Tibial artery (tissue), 4 donors: ENCODE data around the gene FBXO42.

Experiments used
- DNase-seq, 2 donors: peaks; one replicate each; pipeline ENCODE4 v3.0.0-alpha.2; 2019
- H3K27ac ChIP-seq, 2 donors: fragments of 200-600 bp; sonication (generic) in 1 of 2; 1 replicate in 1 of 2; 2 replicates in 1 of 2; pipeline ENCODE4 v1.5.1; 2018 to 2019; ENCODE audit warnings: mild to moderate bottlenecking in 1 of 2
- H3K27me3 ChIP-seq, 2 donors: fragments of 200-600 bp; sonication (generic) in 1 of 2; one replicate each; pipeline versions ENCODE4 v1.5.1 to v1.6.0; 2016 to 2019
- H3K36me3 ChIP-seq, 3 donors: fragments of 200-600 bp; sonication (generic) in 2 of 3; one replicate each; pipeline ENCODE4 v1.5.1; 2016 to 2019; ENCODE audit warnings: mild to moderate bottlenecking in 2 of 3
- H3K4me1 ChIP-seq, 4 donors: fragments of 200-600 bp; sonication (generic) in 2 of 4; 1 replicate in 3 of 4; 2 replicates in 1 of 4; pipeline ENCODE4 v1.5.1; 2016 to 2019
- H3K4me3 ChIP-seq, 2 donors: fragments of 200-600 bp; sonication (generic) in 1 of 2; 1 replicate in 1 of 2; 2 replicates in 1 of 2; pipeline ENCODE4 v1.5.1; 2018 to 2019; ENCODE audit warnings: mild to moderate bottlenecking in 2 of 2
- H3K9me3 ChIP-seq, 3 donors: fragments of 200-600 bp; sonication (generic) in 1 of 3; one replicate each; pipeline ENCODE4 v1.5.1; 2016 to 2019
- intact Hi-C: fragments of 100-400 bp; cut with DNase I; formaldehyde crosslinking; loops from one replicate; pipeline ENCODE4 v1.15.0; 2023; ENCODE audit warnings: low total_unique reads
- TF ChIP-seq, protein P1 (sequence below), 2 experiments: fragments of 200-600 bp in 1 of 2; fragments of 450-650 bp in 1 of 2; IDR thresholded peaks; one replicate each; pipeline ENCODE4 v1.5.1; 2017 to 2019; ENCODE audit warnings: antibody characterized with exemption in 2 of 2, mild to moderate bottlenecking in 1 of 2, moderate library complexity in 1 of 2

Gene FBXO42

DNA sequence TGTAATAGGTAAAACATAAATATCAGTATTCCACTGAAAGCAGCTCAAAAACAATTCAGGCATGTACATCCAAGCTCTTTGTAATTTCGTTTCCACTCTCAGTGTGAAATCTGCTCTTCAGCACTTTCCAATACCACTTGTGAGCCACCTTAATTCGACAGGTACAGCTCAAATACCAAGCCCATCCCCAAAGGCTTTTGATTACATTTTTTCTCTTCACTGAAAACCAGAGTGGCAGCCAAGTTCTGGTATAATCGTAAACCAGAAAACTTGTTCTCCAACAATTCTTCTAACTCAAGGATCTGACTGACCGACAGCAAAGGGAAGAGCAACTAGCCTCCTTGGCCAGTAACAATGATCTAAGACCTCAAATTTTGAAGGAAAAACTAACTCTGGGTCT is 36.8 kb downstream of the FBXO42 start:
- Histone ChIP-seq H3K27ac (no peak overlapping the region), H3K4me1 (peaks cover 0 to 70% (median 36%) of the 10 kb centered on the region in 4 donors), H3K4me3 (no peak overlapping the region), H3K27me3 (no peaks in the 10 kb centered on the region), H3K36me3 (peaks cover 30 to 45% (median 44%) of the 10 kb centered on the region in 3 donors), H3K9me3 (no peaks in the 10 kb centered on the region)
- intact Hi-C loops, result no loop called here
- TF ChIP-seq, protein P1, sequence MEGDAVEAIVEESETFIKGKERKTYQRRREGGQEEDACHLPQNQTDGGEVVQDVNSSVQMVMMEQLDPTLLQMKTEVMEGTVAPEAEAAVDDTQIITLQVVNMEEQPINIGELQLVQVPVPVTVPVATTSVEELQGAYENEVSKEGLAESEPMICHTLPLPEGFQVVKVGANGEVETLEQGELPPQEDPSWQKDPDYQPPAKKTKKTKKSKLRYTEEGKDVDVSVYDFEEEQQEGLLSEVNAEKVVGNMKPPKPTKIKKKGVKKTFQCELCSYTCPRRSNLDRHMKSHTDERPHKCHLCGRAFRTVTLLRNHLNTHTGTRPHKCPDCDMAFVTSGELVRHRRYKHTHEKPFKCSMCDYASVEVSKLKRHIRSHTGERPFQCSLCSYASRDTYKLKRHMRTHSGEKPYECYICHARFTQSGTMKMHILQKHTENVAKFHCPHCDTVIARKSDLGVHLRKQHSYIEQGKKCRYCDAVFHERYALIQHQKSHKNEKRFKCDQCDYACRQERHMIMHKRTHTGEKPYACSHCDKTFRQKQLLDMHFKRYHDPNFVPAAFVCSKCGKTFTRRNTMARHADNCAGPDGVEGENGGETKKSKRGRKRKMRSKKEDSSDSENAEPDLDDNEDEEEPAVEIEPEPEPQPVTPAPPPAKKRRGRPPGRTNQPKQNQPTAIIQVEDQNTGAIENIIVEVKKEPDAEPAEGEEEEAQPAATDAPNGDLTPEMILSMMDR (IDR thresholded peaks at IDR 0.05), result no peak
- DNase-seq, result no peak

DNA sequence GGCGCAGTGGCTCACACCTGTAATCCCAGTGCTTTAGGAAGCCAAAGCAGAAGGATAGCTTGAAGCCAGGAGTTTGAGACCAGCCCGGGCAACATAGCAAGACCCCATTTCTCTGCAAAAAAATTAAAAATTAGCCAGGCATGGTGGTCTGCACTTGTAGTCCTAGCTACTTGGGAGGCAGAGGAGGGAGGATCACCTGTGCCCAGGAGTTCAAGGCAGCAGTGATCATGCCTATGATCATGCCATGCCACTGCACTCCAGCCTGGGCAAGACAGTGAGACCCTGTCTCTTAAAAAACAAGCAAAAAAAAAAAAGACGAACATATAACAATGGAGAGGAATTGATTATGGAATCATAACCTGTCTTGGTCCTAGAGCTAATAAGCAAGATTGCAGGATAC is 45.1 kb downstream of the FBXO42 start:
- intact Hi-C loops, result no loop called here
- Histone ChIP-seq H3K4me3 (no peak overlapping the region), H3K4me1 (peaks cover 0 to 16% (median 2%) of the 10 kb centered on the region in 4 donors), H3K27ac (no peak overlapping the region), H3K27me3 (no peaks in the 10 kb centered on the region), H3K9me3 (no peaks in the 10 kb centered on the region), H3K36me3 (peaks cover 82 to 91% (median 88%) of the 10 kb centered on the region in 3 donors)
- TF ChIP-seq, protein P1 (IDR thresholded peaks at IDR 0.05), result no peak
- DNase-seq, result no peak

DNA sequence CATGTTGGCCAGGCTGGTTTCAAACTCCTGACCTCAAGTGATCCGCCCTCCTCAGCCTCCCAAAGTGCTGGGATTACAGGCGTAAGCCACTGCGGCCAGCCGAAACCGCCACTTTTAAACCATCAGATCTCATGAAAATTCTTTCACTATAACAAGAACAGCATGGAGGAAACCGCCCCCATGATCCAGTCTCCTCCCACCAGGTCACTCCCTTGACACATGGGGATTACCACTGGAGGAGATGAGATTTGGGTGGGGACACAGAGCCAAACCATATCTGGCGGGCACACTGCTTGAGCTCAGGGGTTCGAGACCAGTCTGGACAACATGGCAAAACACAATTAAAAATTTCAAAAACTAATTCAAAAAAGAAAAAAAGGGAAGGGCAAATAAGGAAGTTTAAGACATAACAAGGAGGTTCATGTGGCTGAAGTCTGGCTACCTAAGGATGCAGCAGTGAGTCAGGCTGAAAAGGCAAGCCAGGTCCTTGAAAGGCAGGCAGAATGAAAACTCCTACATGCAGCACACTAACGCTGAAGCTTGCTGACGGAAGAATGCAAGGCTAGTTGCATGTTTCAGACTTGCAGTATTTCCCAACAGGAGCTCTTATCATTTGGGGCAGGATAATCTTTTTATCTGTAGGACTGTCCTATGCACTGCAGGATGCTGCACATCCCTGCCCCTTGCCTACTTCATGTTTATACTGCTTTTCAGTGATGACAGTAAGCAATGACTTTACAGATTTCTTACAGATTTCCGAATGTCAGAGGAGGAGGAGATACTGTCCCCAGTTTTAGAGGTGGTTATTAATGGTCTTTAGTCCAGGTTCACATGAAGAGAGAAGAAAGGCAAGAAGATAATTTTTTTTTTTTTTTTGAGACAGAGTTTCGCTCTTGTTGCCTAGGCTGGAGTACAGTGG is 49.3 kb downstream of the FBXO42 start:
- no peaks in the 10 kb centered on the region for H3K27me3 ChIP-seq
- intact Hi-C loops, result no loop called here
- TF ChIP-seq, protein P1 (IDR thresholded peaks at IDR 0.05), result no peak
- H3K9me3 ChIP-seq, result no peaks in the 10 kb centered on the region
- peaks cover 0 to 48% (median 19%) of the 10 kb centered on the region in 4 donors for H3K4me1 ChIP-seq
- DNase-seq, result no peak
- peaks cover 54 to 73% (median 65%) of the 10 kb centered on the region in 3 donors for H3K36me3 ChIP-seq
- no peak overlapping the region for H3K4me3 ChIP-seq
- peak overlapping the region in 1 of 2 donors; percentile 18 for H3K27ac ChIP-seq

DNA sequence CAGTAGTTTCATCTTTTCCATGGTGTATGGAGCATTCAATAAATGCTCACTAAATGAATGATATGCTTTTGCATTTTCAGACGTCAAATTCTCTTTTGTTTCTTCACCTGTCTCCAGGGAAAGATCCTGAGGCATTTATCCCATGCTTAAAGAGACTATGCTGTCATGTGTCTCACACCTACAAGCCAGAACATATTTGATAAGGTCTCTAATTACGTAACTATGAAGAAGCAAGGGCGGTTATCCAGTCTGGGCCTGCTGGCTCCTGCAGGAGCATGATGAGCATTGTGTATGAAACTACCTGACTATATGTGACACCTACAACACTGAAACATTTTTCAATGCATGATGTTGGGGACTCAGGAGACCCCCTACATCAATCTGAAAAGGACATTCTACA is 51.8 kb downstream of the FBXO42 start:
- intact Hi-C loops, result no loop called here
- peak overlapping the region in 1 of 2 donors; percentile 77 for H3K27ac ChIP-seq

DNA sequence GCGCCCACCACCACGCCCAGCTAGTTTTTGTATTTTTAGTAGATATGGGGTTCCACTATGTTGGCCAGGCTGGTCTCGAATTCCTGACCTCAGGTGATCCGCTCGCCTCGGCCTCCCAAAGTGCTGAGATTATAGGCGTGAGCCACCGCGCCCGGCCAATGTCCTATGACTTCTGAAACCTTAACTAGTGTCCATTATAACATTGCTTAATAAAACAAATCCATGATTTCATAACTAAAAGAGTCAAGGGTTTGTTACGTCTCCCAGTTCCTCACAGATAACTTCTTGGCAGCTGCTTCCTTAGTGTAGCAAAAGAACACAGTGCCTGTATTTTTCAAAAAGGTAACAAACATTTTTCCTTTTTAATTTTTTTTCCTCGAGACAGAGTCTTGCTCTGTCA is 53.6 kb downstream of the FBXO42 start:
- Histone ChIP-seq H3K27ac (peak overlapping the region; percentile 61 to 77), H3K36me3 (peaks cover 19 to 42% (median 29%) of the 10 kb centered on the region in 3 donors)
- TF ChIP-seq, protein P1 (IDR thresholded peaks at IDR 0.05), result no peak

More for the DNA sequence above, 51.8 kb downstream of the FBXO42 start:
- peaks cover 36 to 53% (median 47%) of the 10 kb centered on the region in 3 donors for H3K36me3 ChIP-seq
- TF ChIP-seq, protein P1 (IDR thresholded peaks at IDR 0.05), result no peak
- no peaks in the 10 kb centered on the region for H3K27me3 ChIP-seq
- no peak overlapping the region for H3K4me3 ChIP-seq
- no peak for DNase-seq
- H3K4me1 ChIP-seq, result peaks cover 0 to 73% (median 27%) of the 10 kb centered on the region in 4 donors
- H3K9me3 ChIP-seq, result no peaks in the 10 kb centered on the region

More for the DNA sequence above, 53.6 kb downstream of the FBXO42 start:
- intact Hi-C loops, result loop anchor here (10.0 kb wide), 1 partner anchor 56 kb away; the partner anchor contains the start of gene FBXO42
- no peaks in the 10 kb centered on the region for H3K9me3 ChIP-seq
- peaks cover 0 to 91% (median 35%) of the 10 kb centered on the region in 4 donors for H3K4me1 ChIP-seq
- no peak for DNase-seq
- H3K27me3 ChIP-seq, result no peaks in the 10 kb centered on the region
- H3K4me3 ChIP-seq, result no peak overlapping the region
